GM12891 (cell line): Measurements from ENCODE around the gene LYPD3.

Experiments
- DNase-seq: peaks from one replicate; pipeline ENCODE4 v3.0.0; 2011; ENCODE audit warnings: low spot score; ENCODE audit not compliant: insufficient read length
- FAIRE-seq: peaks from 2 replicates; lab custom pipeline; 2011; peaks lifted over from hg19 to GRCh38; lab: Jason Lieb, UNC
- PAX5 ChIP-seq: IDR thresholded peaks from 2 replicates; pipeline ENCODE4 v1.6.1; 2011; ENCODE audit warnings: low read length, moderate library complexity, mild to moderate bottlenecking; ENCODE audit not compliant: insufficient read depth, severe bottlenecking
- POLR2A ChIP-seq: IDR thresholded peaks from 2 replicates; pipeline ENCODE4 v1.6.1; 2011; ENCODE audit warnings: low read depth, low read length, control low read depth
- POLR2AphosphoS5 ChIP-seq: IDR thresholded peaks from 2 replicates; pipeline ENCODE4 v1.6.1; 2011; ENCODE audit warnings: low read depth, low read length, control low read depth
- POU2F2 ChIP-seq: IDR thresholded peaks from 2 replicates; pipeline ENCODE4 v1.6.1; 2011; ENCODE audit warnings: low read depth, mild to moderate bottlenecking, control low read depth, low read length, moderate library complexity
- SPI1 ChIP-seq: IDR thresholded peaks from 2 replicates; pipeline ENCODE4 v1.6.1; 2011; ENCODE audit warnings: low read depth, low read length, control low read depth
- TAF1 ChIP-seq: IDR thresholded peaks from 2 replicates; pipeline ENCODE4 v1.6.1; 2011; ENCODE audit warnings: low read depth, low read length, control low read depth

LYPD3 gene

GRCh38 chr19:43429395-43429794 lies 36.0 kb downstream of the LYPD3 start:
- TF ChIP-seq SPI1, result no peak
- no peak for TF ChIP-seq TAF1
- TF ChIP-seq PAX5, result no peak
- no peak for TF ChIP-seq POLR2A
- DNase-seq, result no peak
- no peak for FAIRE-seq

- no peak for FAIRE-seq
- DNase-seq, result no peak
These were observed 39.6 kb downstream of the LYPD3 start for GRCh38 chr19:43425567-43426392.

GRCh38 chr19:43423779-43424178 lies 41.6 kb downstream of the LYPD3 start:
- DNase-seq (no peak), FAIRE-seq (no peak)
- TF ChIP-seq SPI1 (no peak), PAX5 (no peak), POU2F2 (no peak), POLR2AphosphoS5 (no peak), POLR2A (no peak), TAF1 (no peak)

More at GRCh38 chr19:43425567-43426392, 39.6 kb downstream of the LYPD3 start:
- TF ChIP-seq POLR2A (no peak), POLR2AphosphoS5 (no peak), POU2F2 (no peak), PAX5 (no peak), SPI1 (no peak), TAF1 (no peak)

GRCh38 chr19:43422689-43423066 lies 42.7 kb downstream of the LYPD3 start:
- TF ChIP-seq POLR2AphosphoS5 (no peak), POU2F2 (no peak)
- DNase-seq, result no peak
- FAIRE-seq, result no peak

GRCh38 chr19:43422000-43422688 lies 43.3 kb downstream of the LYPD3 start:
- FAIRE-seq, result no peak
- no peak for TF ChIP-seq POLR2AphosphoS5

GRCh38 chr19:43420954-43421353 lies 44.5 kb downstream of the LYPD3 start:
- no peak for DNase-seq
- FAIRE-seq, result no peak
- TF ChIP-seq POLR2A (no peak), PAX5 (no peak), POLR2AphosphoS5 (no peak), POU2F2 (no peak), SPI1 (no peak), TAF1 (no peak)

More at GRCh38 chr19:43422000-43422688, 43.3 kb downstream of the LYPD3 start:
- DNase-seq, result no peak

GRCh38 chr19:43416951-43417623 lies 48.3 kb downstream of the LYPD3 start:
- no peak for TF ChIP-seq PAX5
- peak; percentile 47; the same call in 1 of the 2 replicates for TF ChIP-seq SPI1
- DNase-seq (no peak), FAIRE-seq (no peak)

- no peak for DNase-seq
- TF ChIP-seq POU2F2 (no peak), SPI1 (no peak), TAF1 (no peak), PAX5 (no peak), POLR2A (no peak), POLR2AphosphoS5 (no peak)
- FAIRE-seq, result no peak
These were observed 50.9 kb downstream of the LYPD3 start, which contains the start of gene TEX101 for GRCh38 chr19:43414554-43414953. TEX101 (plus strand) TSS chr19:43414890; CDS start chr19:43415920, 1,030 bp downstream.

GRCh38 chr19:43412441-43412840 lies 53.0 kb downstream of the LYPD3 start:
- no peak for DNase-seq
- TF ChIP-seq POU2F2, result no peak
- no peak for TF ChIP-seq PAX5
- no peak for TF ChIP-seq POLR2A
- TF ChIP-seq POLR2AphosphoS5, result no peak
- TF ChIP-seq SPI1, result no peak
- TF ChIP-seq TAF1, result no peak
- FAIRE-seq, result no peak
